HEK293T (cell line): ENCODE results near the gene KCNH6.

Experiments used
- BHLHE40 ChIP-seq: fragments of 450-650 bp; IDR thresholded peaks from 2 replicates; pipeline ENCODE4 v1.6.1; 2016; ENCODE audit warnings: mild to moderate bottlenecking, moderate library complexity, borderline replicate concordance
- ELF4 ChIP-seq: fragments of 450-650 bp; IDR thresholded peaks from 2 replicates; pipeline ENCODE4 v1.6.1; 2017; ENCODE audit warnings: antibody characterized with exemption
- FOXA1 ChIP-seq: fragments of 450-650 bp; IDR thresholded peaks from 2 replicates; pipeline ENCODE4 v1.6.1; 2016; ENCODE audit warnings: mild to moderate bottlenecking
- FOXK2 ChIP-seq: fragments of 450-650 bp; IDR thresholded peaks from 2 replicates; pipeline ENCODE4 v1.6.1; 2016; ENCODE audit warnings: mild to moderate bottlenecking
- FOXM1 ChIP-seq: fragments of 450-650 bp; IDR thresholded peaks from 2 replicates; pipeline ENCODE4 v1.6.1; 2017; ENCODE audit warnings: mild to moderate bottlenecking, borderline replicate concordance
- HDGF ChIP-seq: fragments of 450-650 bp; IDR thresholded peaks from 2 replicates; pipeline ENCODE4 v1.6.1; 2017; ENCODE audit warnings: antibody characterized with exemption, borderline replicate concordance
- L3MBTL2 ChIP-seq: fragments of 450-650 bp; conservative IDR thresholded peaks from 2 replicates; pipeline ENCODE4 v1.6.1; 2016; ENCODE audit warnings: mild to moderate bottlenecking
- LEF1 ChIP-seq: fragments of 450-650 bp; IDR thresholded peaks from 2 replicates; pipeline ENCODE4 v1.6.1; 2017; ENCODE audit warnings: mild to moderate bottlenecking, borderline replicate concordance
- SP1 ChIP-seq: fragments of 450-650 bp; IDR thresholded peaks from 2 replicates; pipeline ENCODE4 v1.6.1; 2017
- SUZ12 ChIP-seq: fragments of 450-650 bp; IDR thresholded peaks from 2 replicates; pipeline ENCODE4 v1.6.1; 2016; ENCODE audit warnings: mild to moderate bottlenecking
- ZNF384 ChIP-seq: fragments of 450-650 bp; IDR thresholded peaks from 2 replicates; pipeline ENCODE4 v1.6.1; 2016

- TF ChIP-seq HDGF = no peak
- no peak for TF ChIP-seq FOXA1
- no peak for TF ChIP-seq FOXM1
- no peak for TF ChIP-seq FOXK2
- TF ChIP-seq SP1 = no peak
- TF ChIP-seq L3MBTL2 = no peak
- no peak for TF ChIP-seq LEF1
- TF ChIP-seq ELF4 = no peak
- no peak for TF ChIP-seq BHLHE40
- no peak for TF ChIP-seq SUZ12
- TF ChIP-seq ZNF384 = no peak
Observed at GRCh38 chr17:63542942-63543821, 20.0 kb downstream of the KCNH6 start.
